ENCODE measurements around the gene CHCHD4. TPM values are rescaled to one million over a fixed set of nuclear protein-coding genes. Genes with fewer than 3 reads are reported as not detected.

Gene CHCHD4
- total RNA-seq, 6 experiments from 2014 or later = 6.2 to 13.5 (median 8.4) TPM

DNA sequence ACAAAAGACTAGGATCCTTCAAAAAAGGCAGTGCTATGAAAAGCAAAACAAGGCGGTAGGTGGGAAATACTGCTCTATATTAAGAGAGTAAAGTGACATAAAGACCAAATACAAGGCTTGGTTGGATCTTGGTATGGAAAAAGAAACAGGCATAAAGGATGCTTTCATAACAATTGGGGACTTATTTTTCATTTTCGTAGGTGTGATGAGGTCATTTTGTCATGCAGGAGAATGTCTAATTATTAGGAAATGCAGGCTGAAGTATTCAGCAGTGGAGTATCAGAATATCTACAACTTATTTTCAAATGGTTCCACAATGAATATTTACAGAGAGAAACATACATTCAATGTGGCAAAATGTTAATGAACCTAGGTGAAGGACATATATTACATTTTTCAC, 44.8 kb upstream of the CHCHD4 start:
- H3K27me3 ChIP-seq = no peaks in the 10 kb centered on the region
- no peak for ATAC-seq
- TF ChIP-seq CTCF (IDR thresholded peaks at IDR 0.05) (no peak), POLR2A (IDR thresholded peaks at IDR 0.05) (no peak)
- peaks cover 0 to 78% (median 48%) of the 10 kb centered on the region in 4 donors for H3K36me3 ChIP-seq
- no peak overlapping the region for H3K4me3 ChIP-seq
- no peaks in the 10 kb centered on the region for H3K4me1 ChIP-seq
- intact Hi-C loops (cut with DNase I) = no loop called here
- no peaks in the 10 kb centered on the region for H3K9me3 ChIP-seq
- 78% methylated on average over 2 of the region's 2 CpGs for WGBS (ENCODE audit: insufficient coverage, low coverage, low lambda C conversion rate, missing lambda C conversion rate)
- no peak overlapping the region for H3K27ac ChIP-seq
- DNase-seq = no peak

DNA sequence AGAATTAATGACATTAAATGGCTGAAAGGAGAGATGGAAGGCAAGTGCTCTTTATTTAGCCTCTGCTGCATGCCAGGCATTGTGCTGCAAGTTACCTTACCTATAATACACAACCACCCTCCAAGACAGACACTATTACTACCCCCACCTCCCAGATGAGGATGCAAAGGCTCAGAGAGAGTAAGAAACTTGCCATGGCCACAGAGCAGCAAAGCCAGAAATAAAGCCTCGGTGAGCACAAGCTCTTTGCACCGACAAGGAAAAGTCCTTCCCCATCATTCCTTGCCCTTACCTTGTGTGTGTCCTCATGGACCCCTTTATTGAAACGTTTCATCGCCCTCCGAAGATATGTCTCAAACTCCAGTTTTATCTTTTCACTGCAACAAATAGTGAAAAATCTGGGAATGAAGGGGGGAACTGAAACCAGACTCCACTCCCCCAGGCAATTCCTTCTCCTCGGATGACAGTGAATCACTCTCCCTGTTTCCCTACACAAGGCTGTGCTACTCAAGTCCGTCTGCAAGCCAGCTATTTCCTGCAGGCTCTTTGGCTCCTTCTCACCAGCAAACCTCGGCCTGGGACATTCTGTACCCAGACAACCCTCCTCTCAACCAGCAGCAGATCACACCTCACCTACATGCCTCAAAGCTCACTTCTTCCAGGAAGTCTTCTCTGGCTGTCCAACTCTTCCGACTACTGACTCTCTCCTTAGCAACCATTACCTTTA, 42.4 kb upstream of the CHCHD4 start:
- WGBS (ENCODE audit: insufficient coverage, low coverage, low lambda C conversion rate, missing lambda C conversion rate) = 87% methylated on average over 8 of the region's 9 CpGs
- DNase-seq (no peak), ATAC-seq (no peak)
- intact Hi-C loops (cut with DNase I) = no loop called here
- Histone ChIP-seq H3K36me3 (peaks cover 0 to 86% (median 52%) of the 10 kb centered on the region in 4 donors), H3K4me1 (no peaks in the 10 kb centered on the region), H3K27ac (no peak overlapping the region), H3K27me3 (no peaks in the 10 kb centered on the region), H3K4me3 (no peak overlapping the region), H3K9me3 (no peaks in the 10 kb centered on the region)
- TF ChIP-seq POLR2A (IDR thresholded peaks at IDR 0.05) (no peak), CTCF (IDR thresholded peaks at IDR 0.05) (no peak)

DNA sequence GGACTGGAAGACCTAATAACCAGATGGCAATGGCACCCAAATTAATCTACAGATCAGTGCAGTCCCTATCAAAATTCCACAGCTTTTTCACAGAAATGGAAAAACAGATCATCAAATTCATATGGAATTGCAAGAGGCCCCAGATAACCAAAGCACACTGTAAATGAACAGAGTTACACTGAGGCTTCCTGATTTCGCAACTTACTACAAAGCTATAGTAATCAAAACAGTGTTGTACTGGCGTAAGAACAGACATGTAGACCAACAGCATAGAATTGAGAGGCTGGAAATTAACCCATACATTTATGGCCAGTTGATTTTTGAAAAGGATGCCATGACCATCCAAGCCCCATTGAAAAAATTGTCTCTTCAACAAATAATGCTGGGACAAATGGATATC, 37.5 kb upstream of the CHCHD4 start:
- Histone ChIP-seq H3K36me3 (peaks cover 0 to 80% (median 53%) of the 10 kb centered on the region in 4 donors), H3K4me1 (no peaks in the 10 kb centered on the region), H3K9me3 (no peaks in the 10 kb centered on the region), H3K4me3 (no peak overlapping the region), H3K27me3 (no peaks in the 10 kb centered on the region), H3K27ac (no peak overlapping the region)
- no peak for ATAC-seq
- no peak for DNase-seq
- intact Hi-C loops (cut with DNase I) = no loop called here
- TF ChIP-seq POLR2A (IDR thresholded peaks at IDR 0.05) (no peak), CTCF (IDR thresholded peaks at IDR 0.05) (no peak)
- WGBS (ENCODE audit: insufficient coverage, low coverage, low lambda C conversion rate, missing lambda C conversion rate) = 83% methylated on average over 2 of the region's 2 CpGs

DNA sequence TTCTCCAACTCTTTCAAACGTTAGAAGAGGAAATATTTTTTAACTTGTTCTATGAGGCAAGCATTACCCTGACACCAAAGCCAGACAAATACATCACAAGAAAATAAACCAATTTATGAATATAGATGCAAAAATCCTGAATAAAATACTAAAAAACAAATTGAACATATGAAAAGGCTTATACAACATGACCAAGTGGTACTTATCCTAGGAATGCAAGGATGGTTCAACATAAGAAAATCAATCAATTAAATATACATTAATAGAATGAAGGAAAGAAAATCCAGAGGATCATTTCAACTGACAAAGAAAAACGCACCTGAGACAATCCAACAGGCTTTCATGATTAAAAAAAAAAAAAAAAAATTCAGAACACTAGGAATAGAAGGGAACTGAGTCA, 36.6 kb upstream of the CHCHD4 start:
- no peak for ATAC-seq
- Histone ChIP-seq H3K4me1 (no peaks in the 10 kb centered on the region), H3K27me3 (no peaks in the 10 kb centered on the region)

More for the DNA sequence above, 36.6 kb upstream of the CHCHD4 start:
- intact Hi-C loops (cut with DNase I) = no loop called here
- H3K27ac ChIP-seq = no peak overlapping the region
- TF ChIP-seq POLR2A (IDR thresholded peaks at IDR 0.05) = no peak
- TF ChIP-seq CTCF (IDR thresholded peaks at IDR 0.05) = no peak
- no peaks in the 10 kb centered on the region for H3K9me3 ChIP-seq
- H3K4me3 ChIP-seq = no peak overlapping the region
- H3K36me3 ChIP-seq = peaks cover 0 to 80% (median 54%) of the 10 kb centered on the region in 4 donors
- DNase-seq = no peak
- WGBS (ENCODE audit: insufficient coverage, low coverage, low lambda C conversion rate, missing lambda C conversion rate) = 94% methylated on average over 2 of the region's 2 CpGs

Data from right lobe of liver (tissue), 6 donors.